Fibroblast of villous mesenchyme (primary cell): Measurements from ENCODE around the gene STK33. TPM values are rescaled to one million over a fixed set of nuclear protein-coding genes. Genes with fewer than 3 reads are reported as not detected.

Source experiments
- DNase-seq: peaks from one replicate; pipeline ENCODE4 v3.0.0-alpha.2; 2010; ENCODE audit warnings: low read depth
- H3K4me3 ChIP-seq: 2 replicates; pipeline ENCODE4 v1.5.1; 2011; ENCODE audit warnings: low read depth, mild to moderate bottlenecking, low read length
- total RNA-seq: library from RNA; depleted of rRNA; stranded (reverse); fragments of >200 nt; gene quantifications from 2 replicates; pipeline ENCODE4 v1.2.3, GENCODE V29; 2012
- TF ChIP-seq, protein P1 (sequence below): IDR thresholded peaks from 2 replicates; pipeline ENCODE4 v1.5.1; 2012; ENCODE audit warnings: low read depth, mild to moderate bottlenecking, low read length; ENCODE audit not compliant: insufficient read depth

STK33 gene
- total RNA-seq, 1 donor: 5.6 TPM

DNA sequence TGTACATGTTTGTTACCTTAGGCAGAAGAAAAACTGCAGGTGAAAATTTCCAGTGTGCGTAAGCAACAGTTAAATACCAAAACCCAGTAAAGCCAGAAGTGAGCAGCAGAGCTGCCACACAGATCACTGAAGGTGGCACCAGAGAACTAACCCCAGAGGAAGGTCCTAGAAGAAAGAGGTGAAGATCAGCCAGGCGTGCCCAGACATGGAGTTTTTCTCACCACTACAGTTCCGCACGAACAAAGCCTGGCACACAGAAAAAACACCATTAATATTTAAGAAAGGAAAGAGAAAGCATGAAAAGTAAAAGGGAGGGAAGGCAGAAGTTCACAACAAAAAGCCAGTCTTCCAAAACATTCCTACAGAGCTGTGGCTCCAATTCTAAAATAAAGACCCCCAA lies 60.7 kb downstream of the STK33 start:
- no peak overlapping the region for H3K4me3 ChIP-seq
- TF ChIP-seq, protein P1, sequence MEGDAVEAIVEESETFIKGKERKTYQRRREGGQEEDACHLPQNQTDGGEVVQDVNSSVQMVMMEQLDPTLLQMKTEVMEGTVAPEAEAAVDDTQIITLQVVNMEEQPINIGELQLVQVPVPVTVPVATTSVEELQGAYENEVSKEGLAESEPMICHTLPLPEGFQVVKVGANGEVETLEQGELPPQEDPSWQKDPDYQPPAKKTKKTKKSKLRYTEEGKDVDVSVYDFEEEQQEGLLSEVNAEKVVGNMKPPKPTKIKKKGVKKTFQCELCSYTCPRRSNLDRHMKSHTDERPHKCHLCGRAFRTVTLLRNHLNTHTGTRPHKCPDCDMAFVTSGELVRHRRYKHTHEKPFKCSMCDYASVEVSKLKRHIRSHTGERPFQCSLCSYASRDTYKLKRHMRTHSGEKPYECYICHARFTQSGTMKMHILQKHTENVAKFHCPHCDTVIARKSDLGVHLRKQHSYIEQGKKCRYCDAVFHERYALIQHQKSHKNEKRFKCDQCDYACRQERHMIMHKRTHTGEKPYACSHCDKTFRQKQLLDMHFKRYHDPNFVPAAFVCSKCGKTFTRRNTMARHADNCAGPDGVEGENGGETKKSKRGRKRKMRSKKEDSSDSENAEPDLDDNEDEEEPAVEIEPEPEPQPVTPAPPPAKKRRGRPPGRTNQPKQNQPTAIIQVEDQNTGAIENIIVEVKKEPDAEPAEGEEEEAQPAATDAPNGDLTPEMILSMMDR: no peak
- DNase-seq: no peak

DNA sequence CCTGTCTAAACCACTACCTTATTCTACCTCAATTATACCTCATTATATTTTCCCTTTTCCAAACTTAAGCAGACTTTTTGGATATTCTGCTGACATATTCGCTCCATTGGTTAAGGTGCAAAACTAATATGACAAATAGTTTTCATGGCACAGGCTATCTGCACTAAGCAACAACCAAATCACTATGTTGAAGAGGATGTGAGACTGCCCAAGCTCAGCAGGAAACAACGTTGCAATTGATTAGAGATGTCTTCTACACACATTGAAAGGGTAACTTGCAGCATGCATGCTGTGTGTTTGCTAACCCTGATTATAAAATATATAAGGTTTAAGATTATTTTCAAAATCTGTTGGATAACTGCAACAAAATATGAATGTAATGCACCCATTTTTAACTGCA lies 61.6 kb downstream of the STK33 start:
- TF ChIP-seq, protein P1: no peak
- DNase-seq: no peak
- H3K4me3 ChIP-seq: no peak overlapping the region

DNA sequence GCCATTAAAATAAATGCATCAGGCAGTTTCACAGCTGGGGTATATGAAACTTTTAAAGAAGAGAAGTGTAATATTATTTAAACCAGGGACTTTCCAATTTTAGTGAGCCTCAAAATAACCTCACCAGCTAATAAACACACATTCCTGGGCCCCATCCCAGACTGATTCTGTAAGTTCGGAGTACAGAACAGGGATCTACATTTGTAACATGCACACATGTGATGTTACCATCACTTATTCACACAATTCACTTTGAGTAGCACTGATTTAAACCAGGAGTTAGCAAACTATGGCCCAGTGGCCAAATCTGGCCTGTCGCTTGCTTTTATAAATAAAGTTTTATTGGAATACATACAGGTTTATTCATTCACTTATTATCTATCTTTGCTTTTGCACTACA lies 62.0 kb downstream of the STK33 start:
- TF ChIP-seq, protein P1: no peak
- H3K4me3 ChIP-seq: no peak overlapping the region
- DNase-seq: no peak

DNA sequence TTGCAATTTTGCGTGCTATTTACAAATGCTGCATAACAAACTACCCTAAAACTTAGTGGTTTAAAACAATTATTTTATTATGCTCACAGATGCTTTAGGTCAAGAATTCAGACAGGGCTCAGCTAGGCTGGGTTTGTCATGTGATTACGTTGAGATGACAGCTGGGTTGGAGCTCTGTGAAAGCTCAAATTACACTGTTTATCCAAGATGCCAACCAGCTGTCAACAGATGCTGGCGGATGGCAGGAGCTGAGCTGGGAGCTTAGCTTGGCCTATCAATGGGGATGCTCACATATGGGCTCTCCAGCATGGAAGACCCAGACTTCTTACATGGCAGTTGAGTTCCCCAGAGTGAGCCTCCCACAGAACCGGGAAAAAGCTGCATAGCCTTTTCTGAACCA lies 62.7 kb downstream of the STK33 start:
- H3K4me3 ChIP-seq: no peak overlapping the region
- TF ChIP-seq, protein P1: no peak
- DNase-seq: peak; percentile 16

DNA sequence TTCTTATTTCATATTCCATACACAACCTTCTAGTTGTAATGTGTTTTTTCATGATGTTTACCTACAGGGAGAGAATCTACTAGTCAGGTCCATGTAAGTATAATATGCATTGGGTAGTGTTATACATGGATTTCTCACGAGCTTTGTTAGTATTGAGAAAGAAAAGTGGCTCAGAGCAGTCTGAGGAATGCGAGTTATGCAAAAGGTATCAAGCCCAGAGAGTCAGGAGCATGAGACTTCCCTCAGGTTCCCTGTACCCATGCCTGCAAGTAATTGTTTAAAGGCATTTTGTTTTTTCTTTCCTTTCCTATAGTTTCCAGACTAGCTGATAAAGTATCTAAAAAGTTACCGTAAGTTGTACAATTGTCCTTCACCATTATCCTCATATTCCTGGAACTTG lies 66.1 kb downstream of the STK33 start:
- TF ChIP-seq, protein P1: no peak
- no peak overlapping the region for H3K4me3 ChIP-seq
- DNase-seq: no peak

DNA sequence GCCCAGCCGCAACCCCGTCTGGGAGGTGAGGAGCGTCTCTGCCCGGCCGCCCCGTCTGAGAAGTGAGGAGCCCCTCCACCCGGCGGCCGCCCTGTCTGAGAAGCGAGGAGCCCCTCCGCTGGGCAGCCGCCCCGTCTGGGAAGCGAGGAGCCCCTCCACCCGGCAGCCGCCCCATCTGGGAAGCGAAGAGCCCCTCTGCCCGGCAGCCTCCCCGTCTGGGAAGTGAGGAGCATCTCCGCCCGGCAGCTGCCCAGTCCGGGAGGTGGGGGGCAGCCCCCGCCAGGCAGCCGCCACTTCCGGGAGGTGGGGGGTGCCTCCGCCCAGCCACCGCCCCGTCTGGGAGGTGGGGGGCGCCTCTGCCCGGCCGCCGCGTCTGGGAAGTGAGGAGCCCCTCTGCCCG lies 70.6 kb downstream of the STK33 start:
- TF ChIP-seq, protein P1: no peak
- no peak overlapping the region for H3K4me3 ChIP-seq
- no peak for DNase-seq

DNA sequence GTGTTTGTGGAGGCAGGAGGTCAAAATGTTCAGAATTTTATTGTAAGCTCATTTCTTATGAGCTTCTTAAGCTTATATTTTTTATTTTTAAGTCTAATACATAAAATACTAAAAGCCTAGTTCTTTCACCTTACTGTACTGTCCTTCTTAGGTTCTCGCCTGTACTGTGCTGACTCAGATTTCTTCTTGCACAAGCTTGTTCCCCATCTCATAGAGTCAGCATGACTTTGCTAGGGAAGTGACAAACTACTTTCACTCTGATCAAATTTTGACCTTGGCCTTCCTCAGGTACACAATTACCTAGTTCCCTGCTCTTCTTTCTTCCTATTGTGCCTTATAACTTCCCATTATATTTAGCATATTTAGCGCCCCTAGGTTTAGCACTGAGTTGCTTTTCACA lies 81.5 kb downstream of the STK33 start:
- no peak for DNase-seq
- no peak overlapping the region for H3K4me3 ChIP-seq
- TF ChIP-seq, protein P1: no peak
